WI38 (cell line): Measurements from ENCODE around the gene DDX49.
"Not testable (repeated sequence)": the region's sequence is repeated elsewhere in the genome, so short reads cannot be mapped to it uniquely, and the experiment has no call there.

Source experiments
- H3K4me3 ChIP-seq: 2 replicates; pipeline ENCODE4 v1.5.1; 2011; ENCODE audit warnings: low read depth, mild to moderate bottlenecking, control low read depth, low read length
- CTCF ChIP-seq: IDR thresholded peaks from 2 replicates; pipeline ENCODE4 v1.5.1; 2012; ENCODE audit warnings: low read depth, mild to moderate bottlenecking, control low read depth, low read length

The DDX49 gene

GRCh38 chr19:18949858-18950257 lies 30.3 kb downstream of the DDX49 start:
- no peak overlapping the region for H3K4me3 ChIP-seq
- no peak for TF ChIP-seq CTCF

- H3K4me3 ChIP-seq = no peak overlapping the region
- no peak for TF ChIP-seq CTCF
Measured at GRCh38 chr19:18951721-18952281, 32.3 kb downstream of the DDX49 start.

- H3K4me3 ChIP-seq = not testable (repeated sequence)
Measured at GRCh38 chr19:18952364-18953003, 33.0 kb downstream of the DDX49 start.

- H3K4me3 ChIP-seq = no peak overlapping the region
- no peak for TF ChIP-seq CTCF
Measured at GRCh38 chr19:18954094-18954493, 34.6 kb downstream of the DDX49 start.

GRCh38 chr19:18955042-18955441 lies 35.5 kb downstream of the DDX49 start:
- H3K4me3 ChIP-seq = no peak overlapping the region
- no peak for TF ChIP-seq CTCF

GRCh38 chr19:18960370-18960769 lies 40.9 kb downstream of the DDX49 start:
- TF ChIP-seq CTCF = no peak
- H3K4me3 ChIP-seq = no peak overlapping the region

- TF ChIP-seq CTCF = no peak
- no peak overlapping the region for H3K4me3 ChIP-seq
Measured at GRCh38 chr19:18961767-18962620, 42.5 kb downstream of the DDX49 start.
